HCT116 (cell line): Measurements from ENCODE around the gene LORICRIN. TPM values are rescaled to one million over a fixed set of nuclear protein-coding genes. Genes with fewer than 3 reads are reported as not detected.

Experiments
- ATAC-seq: fragments of 200-7000 bp; cut with Tn5 transposase; 2 replicates; pipeline ENCODE4 v1.9.1; 2020; ENCODE audit warnings: mild to moderate bottlenecking, moderate library complexity
- BruUV-seq: library from RNA; stranded (reverse); fragments of 400-500 nt; replicated peaks from 2 replicates; lab custom pipeline; 2021; lab: Mats Ljungman, UMichigan
- CTCF ChIA-PET: fragments of 300-600 bp; sonication (Branson Sonifier 250); formaldehyde crosslinking; loops from one replicate; lab custom pipeline; 2021; ENCODE audit warnings: antibody characterized with exemption; lab: Charles Lee
- POLR2A ChIA-PET: fragments of 300-600, 350-600 bp; sonication (Branson Sonifier 250); formaldehyde crosslinking; loops from one replicate; lab custom pipeline; 2021; ENCODE audit warnings: antibody characterized with exemption; lab: Charles Lee
- RAD21 ChIA-PET, 2 experiments: fragments of 300-600 bp; sonication (Branson Sonifier 250); formaldehyde crosslinking; loops; one replicate each; lab custom pipeline; 2023; ENCODE audit warnings: low total read pairs in 2 of 2; ENCODE audit not compliant: uncharacterized antibody in 2 of 2, unreplicated experiment in 2 of 2, low non-redundant PET in 1 of 2; lab: Charles Lee
- DNase-seq: peaks from one replicate; pipeline ENCODE4 v3.0.0-alpha.2; 2010; ENCODE audit warnings: low read depth, low spot score
- H2AFZ ChIP-seq: fragments of 200-600 bp; shearing (Covaris generic), sonication (generic); 2 replicates; pipeline ENCODE4 v1.6.1; 2017; ENCODE audit warnings: low read depth, mixed run types, mixed read lengths, antibody characterized with exemption, low read length; ENCODE audit not compliant: poor library complexity, severe bottlenecking
- H3K27ac ChIP-seq: 2 replicates; pipeline ENCODE4 v1.5.1; 2012; ENCODE audit warnings: low read depth, low read length
- H3K27me3 ChIP-seq: fragments of 200-600 bp; sonication (generic); 2 replicates; pipeline ENCODE4 v1.6.1; 2016; ENCODE audit warnings: mixed run types, low read length, mixed read lengths; ENCODE audit not compliant: insufficient read depth
- H3K36me3 ChIP-seq, 2 experiments: fragments of 200-500 bp in 1 of 2; fragments of 200-600 bp in 1 of 2; sonication (Bioruptor generic) in 1 of 2; sonication (generic) in 1 of 2; 2 replicates each; pipeline versions ENCODE4 v1.5.1 to v1.6.1; 2014 to 2016; ENCODE audit warnings: low read length in 2 of 2, inconsistent platforms in 1 of 2, mixed read lengths in 1 of 2, mixed run types in 1 of 2; ENCODE audit not compliant: insufficient read depth in 2 of 2, control insufficient read depth in 1 of 2
- H3K4me1 ChIP-seq, 2 experiments: fragments of 200-600 bp in 1 of 2; sonication (generic) in 1 of 2; 2 replicates each; pipeline versions ENCODE4 v1.5.1 to v1.6.1; 2012 to 2017; ENCODE audit warnings: low read length in 2 of 2, inconsistent platforms in 1 of 2, mild to moderate bottlenecking in 1 of 2, mixed read lengths in 1 of 2, mixed run types in 1 of 2, moderate library complexity in 1 of 2; ENCODE audit not compliant: insufficient read depth in 2 of 2, control insufficient read depth in 1 of 2
- H3K4me2 ChIP-seq: fragments of 200-600 bp; sonication (generic); 2 replicates; pipeline ENCODE4 v1.6.1; 2017; ENCODE audit warnings: mixed run types, low read length, mixed read lengths
- H3K4me3 ChIP-seq, 2 experiments: fragments of 200-600 bp in 1 of 2; sonication (generic) in 1 of 2; replicated peaks in 1 of 2; 2 replicates each; pipeline ENCODE4 v1.5.1; 2011 to 2016; ENCODE audit warnings: low read length in 2 of 2, control low read depth in 1 of 2, low read depth in 1 of 2, mild to moderate bottlenecking in 1 of 2, mixed read lengths in 1 of 2, mixed run types in 1 of 2
- H3K79me2 ChIP-seq: fragments of 200-600 bp; sonication (generic); 2 replicates; pipeline ENCODE4 v1.6.1; 2017; ENCODE audit warnings: mild to moderate bottlenecking, mixed run types, low read length, moderate library complexity, mixed read lengths; ENCODE audit not compliant: insufficient read depth
- H3K9ac ChIP-seq: fragments of 200-600 bp; sonication (generic); 2 replicates; pipeline ENCODE4 v1.6.1; 2016; ENCODE audit warnings: low read length, mixed read lengths
- H3K9me2 ChIP-seq: fragments of 200-600 bp; sonication (generic), shearing (Covaris generic); 2 replicates; pipeline ENCODE4 v1.6.1; 2017; ENCODE audit warnings: mixed run types, mild to moderate bottlenecking, moderate library complexity; ENCODE audit not compliant: insufficient read depth
- H3K9me3 ChIP-seq, 2 experiments: fragments of 200-500 bp in 1 of 2; fragments of 200-600 bp in 1 of 2; sonication (Bioruptor generic) in 1 of 2; sonication (generic) in 1 of 2; 2 replicates each; pipeline ENCODE4 v1.6.1; 2014 to 2017; ENCODE audit warnings: low read length in 2 of 2, mixed read lengths in 2 of 2, inconsistent platforms in 1 of 2, low read depth in 1 of 2, mild to moderate bottlenecking in 1 of 2, mixed run types in 1 of 2, moderate library complexity in 1 of 2; ENCODE audit not compliant: control insufficient read depth in 1 of 2, insufficient read depth in 1 of 2
- H4K20me1 ChIP-seq: fragments of 200-600 bp; sonication (generic), shearing (Covaris generic); 2 replicates; pipeline ENCODE4 v1.6.1; 2017; ENCODE audit warnings: mixed run types, mild to moderate bottlenecking, moderate library complexity; ENCODE audit not compliant: insufficient read depth
- CBX3 ChIP-seq: IDR thresholded peaks from 2 replicates; pipeline ENCODE4 v1.6.1; 2012; ENCODE audit warnings: low read depth
- CEBPB ChIP-seq: IDR thresholded peaks from 2 replicates; pipeline ENCODE4 v1.6.1; 2012; ENCODE audit warnings: low read depth
- EGR1 ChIP-seq: IDR thresholded peaks from 2 replicates; pipeline ENCODE4 v1.6.1; 2012; ENCODE audit warnings: low read depth
- ELF1 ChIP-seq: IDR thresholded peaks from 2 replicates; pipeline ENCODE4 v1.6.1; 2012; ENCODE audit warnings: low read depth, borderline replicate concordance
- EZH2 ChIP-seq: fragments of 200-600 bp; sonication (generic); IDR thresholded peaks from 2 replicates; pipeline ENCODE4 v1.6.1; 2017; ENCODE audit warnings: antibody characterized with exemption, mixed run types
- EZH2phosphoT487 ChIP-seq: fragments of 200-600 bp; IDR thresholded peaks from 2 replicates; pipeline ENCODE4 v1.6.1; 2018; ENCODE audit warnings: antibody characterized with exemption, borderline replicate concordance
- FOSL1 ChIP-seq: IDR thresholded peaks from 2 replicates; pipeline ENCODE4 v1.6.1; 2012; ENCODE audit warnings: low read depth
- JUND ChIP-seq: IDR thresholded peaks from 2 replicates; pipeline ENCODE4 v1.6.1; 2012
- MAX ChIP-seq: IDR thresholded peaks from 2 replicates; pipeline ENCODE4 v1.6.1; 2012
- POLR2A ChIP-seq: IDR thresholded peaks from 2 replicates; pipeline ENCODE4 v1.7.0; 2011; ENCODE audit warnings: borderline replicate concordance; ENCODE audit not compliant: insufficient read depth, insufficient read length; ENCODE audit errors: extremely low read depth
- POLR2AphosphoS5 ChIP-seq: IDR thresholded peaks from 2 replicates; pipeline ENCODE4 v1.6.1; 2011; ENCODE audit warnings: mild to moderate bottlenecking, low read depth, low read length, moderate library complexity
- REST ChIP-seq: IDR thresholded peaks from 2 replicates; pipeline ENCODE4 v1.6.1; 2012; ENCODE audit warnings: low read depth
- SIN3A ChIP-seq: IDR thresholded peaks from 2 replicates; pipeline ENCODE4 v1.6.1; 2012; ENCODE audit warnings: low read depth
- SRF ChIP-seq: IDR thresholded peaks from 2 replicates; pipeline ENCODE4 v1.6.1; 2012; ENCODE audit warnings: low read depth
- TCF7L2 ChIP-seq: IDR thresholded peaks from 2 replicates; pipeline ENCODE4 v1.7.0; 2011; ENCODE audit warnings: borderline replicate concordance, inconsistent platforms; ENCODE audit not compliant: insufficient read depth, insufficient read length; ENCODE audit errors: extremely low read depth
- YY1 ChIP-seq: IDR thresholded peaks from 2 replicates; pipeline ENCODE4 v1.6.1; 2011; ENCODE audit warnings: low read length, low read depth, moderate library complexity, mild to moderate bottlenecking; ENCODE audit not compliant: insufficient replicate concordance; ENCODE audit errors: extremely low read depth
- ZFX ChIP-seq: fragments of 450-650 bp; IDR thresholded peaks from 2 replicates; pipeline ENCODE4 v1.6.1; 2017
- intact Hi-C: fragments of 100-400 bp; cut with micrococcal nuclease; formaldehyde crosslinking; loops from 2 replicates; pipeline ENCODE4 v1.10.0; 2022
- total RNA-seq: library from RNA; stranded (reverse); gene quantifications from one replicate; pipeline ENCODE4 v1.2.1, GENCODE V29; 2021; ENCODE audit not compliant: unreplicated experiment

The LORICRIN gene
- total RNA-seq, 1 experiment from 2014 or later: not detected

GRCh38 chr1:153217744-153218416 lies 41.6 kb upstream of the LORICRIN start:
- TF ChIP-seq TCF7L2: no peak
- TF ChIP-seq YY1: no peak
- no peak for TF ChIP-seq FOSL1
- TF ChIP-seq EZH2: no peak
- TF ChIP-seq ZFX: no peak
- TF ChIP-seq REST: no peak
- TF ChIP-seq EGR1: no peak
- TF ChIP-seq SRF: no peak
- TF ChIP-seq POLR2A: no peak
- no peak for TF ChIP-seq CEBPB
- TF ChIP-seq EZH2phosphoT487: no peak
- TF ChIP-seq CBX3: no peak
- TF ChIP-seq POLR2AphosphoS5: no peak
- no peak for TF ChIP-seq ELF1
- TF ChIP-seq MAX: no peak
- no peak for TF ChIP-seq SIN3A
- no peak for TF ChIP-seq JUND
- TF ChIP-seq, all 23 proteins: peak for 0
- Histone ChIP-seq H3K79me2 (no peaks in the 10 kb centered on the region), H3K9me2 (no peaks in the 10 kb centered on the region), H3K9ac (no peak overlapping the region), H3K27me3 (peaks cover 42% of the 10 kb centered on the region), H3K4me2 (no peak overlapping the region), H2AFZ (no peak overlapping the region), H3K4me3 (no peak overlapping the region), H4K20me1 (no peaks in the 10 kb centered on the region), H3K36me3 (no peaks in the 10 kb centered on the region), H3K9me3 (no peaks in the 10 kb centered on the region), H3K4me1 (no peaks in the 10 kb centered on the region), H3K27ac (no peak overlapping the region)
- DNase-seq (no peak), ATAC-seq (no peak)
- CTCF ChIA-PET: no interaction called here
- RAD21 ChIA-PET: no interaction called here
- POLR2A ChIA-PET: no interaction called here
- intact Hi-C loops: no loop called here
- BruUV-seq: no TSS peak
